OCI-LY3 (cell line): ENCODE data around the gene TPSG1.

ENCODE experiments used
- EZH2phosphoT487 ChIP-seq: fragments of 200-600 bp; shearing (Covaris generic); IDR thresholded peaks from 2 replicates; pipeline ENCODE4 v1.6.1; 2018; ENCODE audit warnings: antibody characterized with exemption, mixed run types, low read depth
- TF ChIP-seq, protein P1 (sequence below): fragments of 200-600, 300-600 bp; sonication (generic); IDR thresholded peaks from 2 replicates; pipeline ENCODE4 v1.5.1; 2014; ENCODE audit warnings: antibody characterized with exemption, low read length, low read depth

DNA sequence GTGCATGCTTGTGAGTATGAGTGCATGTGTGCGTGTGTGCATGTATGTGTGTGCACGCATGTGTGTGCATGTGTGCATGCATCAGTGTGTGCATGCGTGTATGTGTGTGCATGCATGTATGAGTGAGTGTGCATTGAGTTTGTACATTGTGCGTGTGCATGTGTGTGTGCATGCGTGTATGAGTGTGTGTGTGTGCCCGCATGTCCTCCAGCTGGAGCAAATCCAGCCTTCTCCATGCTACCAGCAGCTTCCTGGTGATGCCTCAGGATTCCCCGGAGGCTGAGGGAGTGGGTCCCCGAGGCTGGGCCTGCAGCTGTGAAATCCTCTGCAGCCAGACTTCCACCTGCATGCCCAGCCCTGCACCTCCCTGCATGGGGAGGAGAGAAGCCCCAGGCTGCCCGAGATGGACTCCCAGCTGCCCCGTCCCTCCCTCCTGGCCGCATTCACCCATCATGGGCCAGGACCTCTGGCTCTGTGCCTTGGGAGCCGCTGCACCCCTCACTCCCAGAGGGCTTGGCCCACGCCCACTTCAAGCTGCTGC, 40.1 kb upstream of the TPSG1 start:
- TF ChIP-seq, protein P1, sequence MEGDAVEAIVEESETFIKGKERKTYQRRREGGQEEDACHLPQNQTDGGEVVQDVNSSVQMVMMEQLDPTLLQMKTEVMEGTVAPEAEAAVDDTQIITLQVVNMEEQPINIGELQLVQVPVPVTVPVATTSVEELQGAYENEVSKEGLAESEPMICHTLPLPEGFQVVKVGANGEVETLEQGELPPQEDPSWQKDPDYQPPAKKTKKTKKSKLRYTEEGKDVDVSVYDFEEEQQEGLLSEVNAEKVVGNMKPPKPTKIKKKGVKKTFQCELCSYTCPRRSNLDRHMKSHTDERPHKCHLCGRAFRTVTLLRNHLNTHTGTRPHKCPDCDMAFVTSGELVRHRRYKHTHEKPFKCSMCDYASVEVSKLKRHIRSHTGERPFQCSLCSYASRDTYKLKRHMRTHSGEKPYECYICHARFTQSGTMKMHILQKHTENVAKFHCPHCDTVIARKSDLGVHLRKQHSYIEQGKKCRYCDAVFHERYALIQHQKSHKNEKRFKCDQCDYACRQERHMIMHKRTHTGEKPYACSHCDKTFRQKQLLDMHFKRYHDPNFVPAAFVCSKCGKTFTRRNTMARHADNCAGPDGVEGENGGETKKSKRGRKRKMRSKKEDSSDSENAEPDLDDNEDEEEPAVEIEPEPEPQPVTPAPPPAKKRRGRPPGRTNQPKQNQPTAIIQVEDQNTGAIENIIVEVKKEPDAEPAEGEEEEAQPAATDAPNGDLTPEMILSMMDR = no peak
- no peak for TF ChIP-seq EZH2phosphoT487
